Left forelimb (tissue), 1 donor: ENCODE results near the gene CHMP4B.

Experiments used
- DNase-seq: peaks from one replicate; pipeline ENCODE4 v3.0.0-alpha.2; 2018; ENCODE audit warnings: low spot score

Gene CHMP4B

GRCh38 chr20:33821270-33821836 lies 10.2 kb downstream of the CHMP4B start:
- no peak for DNase-seq

- no peak for DNase-seq
Measured at GRCh38 chr20:33822423-33822822, 11.3 kb downstream of the CHMP4B start.

GRCh38 chr20:33822991-33823390 lies 11.8 kb downstream of the CHMP4B start:
- no peak for DNase-seq

GRCh38 chr20:33824852-33825251 lies 13.7 kb downstream of the CHMP4B start:
- no peak for DNase-seq

- no peak for DNase-seq
Measured at GRCh38 chr20:33825340-33826269, 14.5 kb downstream of the CHMP4B start.

- no peak for DNase-seq
Measured at GRCh38 chr20:33826270-33826897, 15.2 kb downstream of the CHMP4B start.

- no peak for DNase-seq
Measured at GRCh38 chr20:33827109-33827508, 16.0 kb downstream of the CHMP4B start.

- DNase-seq: no peak
Measured at GRCh38 chr20:33827634-33828325, 16.6 kb downstream of the CHMP4B start.

- DNase-seq: no peak
Measured at GRCh38 chr20:33828326-33828844, 17.2 kb downstream of the CHMP4B start.

GRCh38 chr20:33828967-33829560 lies 17.9 kb downstream of the CHMP4B start:
- DNase-seq: no peak

- no peak for DNase-seq
Measured at GRCh38 chr20:33829636-33830035, 18.5 kb downstream of the CHMP4B start.

GRCh38 chr20:33830371-33830770 lies 19.2 kb downstream of the CHMP4B start:
- no peak for DNase-seq

GRCh38 chr20:33832103-33832804 lies 21.1 kb downstream of the CHMP4B start:
- peak; percentile 69 for DNase-seq

- DNase-seq: no peak
Measured at GRCh38 chr20:33833333-33833732, 22.2 kb downstream of the CHMP4B start.

GRCh38 chr20:33835615-33836172 lies 24.5 kb downstream of the CHMP4B start:
- no peak for DNase-seq

- no peak for DNase-seq
Measured at GRCh38 chr20:33836277-33836676, 25.1 kb downstream of the CHMP4B start.

- DNase-seq: no peak
Measured at GRCh38 chr20:33837096-33837830, 26.1 kb downstream of the CHMP4B start.

- DNase-seq: no peak
Measured at GRCh38 chr20:33838035-33838864, 27.1 kb downstream of the CHMP4B start.

GRCh38 chr20:33839591-33839990 lies 28.4 kb downstream of the CHMP4B start:
- no peak for DNase-seq
